GM13976 (cell line): ENCODE measurements around the gene TIMP2.
"Not testable (repeated sequence)": the region's sequence is repeated elsewhere in the genome, so short reads cannot be mapped to it uniquely, and the experiment has no call there.

ENCODE experiments used
- DNase-seq: peaks from one replicate; pipeline ENCODE4 v3.0.0; 2012; ENCODE audit warnings: low spot score
- CTCF ChIP-seq: IDR thresholded peaks from 2 replicates; pipeline ENCODE4 v1.5.1; 2012; ENCODE audit warnings: borderline replicate concordance, mild to moderate bottlenecking; ENCODE audit not compliant: insufficient read depth; ENCODE audit errors: extremely low read depth, missing control alignments, control extremely low read depth
- in situ Hi-C: fragments of 300-500 bp; cut with MboI; formaldehyde crosslinking; loops from one replicate; pipeline ENCODE4 v1.12.0; 2022; ENCODE audit warnings: low sequenced_read_pairs, mixed read lengths, inconsistent platforms; ENCODE audit not compliant: unreplicated experiment

TIMP2 gene

GRCh38 chr17:78891406-78892061, 33.7 kb downstream of the TIMP2 start:
- no peak for DNase-seq
- in situ Hi-C loops, result no loop called here
- TF ChIP-seq CTCF, result no peak

- TF ChIP-seq CTCF, result no peak
- in situ Hi-C loops, result no loop called here
These were observed 34.7 kb downstream of the TIMP2 start for GRCh38 chr17:78890498-78890897.

GRCh38 chr17:78890096-78890495, 35.1 kb downstream of the TIMP2 start:
- in situ Hi-C loops, DNase-seq: not testable (repeated sequence)

More at GRCh38 chr17:78890498-78890897, 34.7 kb downstream of the TIMP2 start:
- DNase-seq, result no peak

DNA sequence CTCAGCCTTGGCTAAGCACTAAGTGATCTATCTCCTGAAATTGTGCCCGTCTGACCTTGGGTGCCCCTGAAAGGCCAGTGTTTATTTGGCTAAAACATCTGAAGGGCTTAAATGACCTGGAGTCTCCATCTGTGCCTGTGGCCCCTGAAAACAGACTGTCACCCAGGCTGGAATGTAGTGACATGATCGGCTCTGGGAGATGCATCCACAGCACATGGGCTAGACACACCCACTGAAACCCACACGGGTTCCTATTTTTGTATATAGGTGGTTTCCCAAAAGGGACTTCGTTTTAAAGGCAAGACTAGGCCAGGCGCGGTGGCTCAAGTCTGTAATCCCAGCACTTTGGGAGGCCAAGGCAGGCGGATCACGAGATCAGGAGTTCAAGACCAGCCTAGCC, 35.7 kb downstream of the TIMP2 start:
- no peak for TF ChIP-seq CTCF
- DNase-seq, result peak; percentile 74
- in situ Hi-C loops, result no loop called here

DNA sequence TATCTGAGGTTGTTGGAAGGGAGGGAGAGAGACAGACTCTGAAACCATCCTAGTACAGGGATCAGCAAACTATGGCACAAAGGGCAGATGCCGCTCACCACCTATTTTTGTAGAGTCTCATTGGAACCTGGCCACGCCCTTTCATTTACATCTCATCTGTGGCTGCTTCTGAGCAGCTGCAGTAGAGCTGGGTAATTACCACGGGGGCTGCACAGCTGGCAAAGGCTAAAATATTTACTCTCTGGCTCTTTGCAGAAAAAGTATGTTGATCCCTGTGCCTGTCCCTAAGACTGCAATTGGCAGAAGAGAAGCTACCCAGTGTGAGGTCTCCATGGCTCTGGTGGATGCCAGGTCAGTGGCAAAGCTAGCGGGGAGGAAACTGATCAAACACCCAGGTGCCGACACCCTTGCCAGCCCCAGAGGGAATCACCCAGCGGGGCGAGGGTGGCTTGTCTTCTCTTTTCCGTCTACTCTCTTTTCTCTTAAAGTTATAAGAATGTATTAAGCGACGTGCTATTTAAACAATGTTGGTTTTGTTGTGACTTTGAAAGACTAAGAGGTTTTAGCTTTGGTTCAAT, 36.2 kb downstream of the TIMP2 start:
- DNase-seq, result no peak
- in situ Hi-C loops, result no loop called here
- no peak for TF ChIP-seq CTCF

DNA sequence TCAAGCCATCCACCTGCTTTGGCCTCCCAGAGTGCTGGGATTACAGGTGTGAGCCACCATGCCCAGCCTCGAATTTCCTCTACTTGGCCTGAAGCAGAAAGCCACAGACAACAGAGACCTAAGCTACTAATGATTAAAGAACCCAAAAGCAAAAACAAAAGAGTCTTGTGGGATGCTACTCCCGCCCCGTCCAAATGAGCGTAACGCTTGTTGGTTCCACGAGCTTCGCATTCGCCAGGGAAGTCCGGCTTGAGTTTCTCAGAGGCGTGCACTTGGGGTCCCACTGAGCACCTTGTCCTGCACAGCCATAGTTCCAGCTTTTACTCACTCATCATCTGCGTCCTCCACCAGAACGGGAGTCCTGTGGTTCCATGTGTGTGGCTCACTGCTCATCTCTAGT, 38.2 kb downstream of the TIMP2 start:
- TF ChIP-seq CTCF, result no peak
- in situ Hi-C loops, result no loop called here
- no peak for DNase-seq

DNA sequence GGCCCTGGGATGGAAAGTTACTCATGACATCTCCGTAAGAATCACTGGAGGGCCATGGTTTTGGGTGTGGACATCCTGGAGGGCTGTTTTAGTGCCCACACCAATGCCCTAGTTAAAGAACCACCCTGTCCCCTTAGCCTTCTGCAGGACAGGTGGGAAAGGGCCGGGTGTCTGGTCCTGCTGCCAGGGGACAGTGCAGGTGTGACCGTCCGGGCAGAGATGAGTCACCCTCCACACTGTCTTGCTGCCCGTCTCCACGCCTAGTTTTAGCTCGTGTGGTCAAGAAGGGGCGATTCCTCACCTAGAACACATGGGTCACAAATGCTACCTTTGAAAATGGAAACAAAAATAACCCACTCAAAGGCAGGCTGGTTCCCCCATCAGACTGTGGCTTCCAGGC, 39.2 kb downstream of the TIMP2 start:
- TF ChIP-seq CTCF, result no peak
- in situ Hi-C loops, result no loop called here

More for the DNA sequence above, 39.2 kb downstream of the TIMP2 start:
- DNase-seq, result no peak
